Psoas muscle (tissue), 8 donors: Measurements from ENCODE around the gene ABHD2. TPM values are rescaled to one million over a fixed set of nuclear protein-coding genes. Genes with fewer than 3 reads are reported as not detected.

ENCODE experiments used
- ATAC-seq, 4 donors: fragments of 200-7000 bp; cut with Tn5 transposase; one replicate each; pipeline ENCODE4 v1.9.1; 2020; ENCODE audit warnings: moderate library complexity in 3 of 4, mild to moderate bottlenecking in 2 of 4
- DNase-seq, 2 donors: peaks; one replicate each; pipeline ENCODE4 v3.0.0-alpha.2; 2020
- H3K27ac ChIP-seq: fragments of 200-600 bp; one replicate; pipeline ENCODE4 v1.8.0; 2022
- H3K27me3 ChIP-seq, 3 donors: fragments of 200-600 bp in 1 of 3; one replicate each; pipeline versions ENCODE4 v1.6.1 to v1.8.0; 2013 to 2022; ENCODE audit warnings: low read length in 2 of 3, mild to moderate bottlenecking in 2 of 3, moderate library complexity in 1 of 3; ENCODE audit not compliant: insufficient read depth in 3 of 3
- H3K36me3 ChIP-seq, 2 donors: fragments of 200-600 bp in 1 of 2; one replicate each; pipeline versions ENCODE4 v1.6.1 to v1.8.0; 2013 to 2022; ENCODE audit warnings: low read depth in 1 of 2, mild to moderate bottlenecking in 1 of 2, moderate library complexity in 1 of 2; ENCODE audit not compliant: insufficient read depth in 1 of 2
- H3K4me1 ChIP-seq: fragments of 200-600 bp; one replicate; pipeline ENCODE4 v1.8.0; 2022
- H3K4me3 ChIP-seq: fragments of 200-600 bp; one replicate; pipeline ENCODE4 v1.8.0; 2022; ENCODE audit warnings: mild to moderate bottlenecking
- H3K9me3 ChIP-seq: fragments of 200-600 bp; one replicate; pipeline ENCODE4 v1.8.0; 2022
- CTCF ChIP-seq: fragments of 200-600 bp; IDR thresholded peaks from one replicate; pipeline ENCODE4 v1.8.0; 2022; ENCODE audit warnings: antibody characterized with exemption
- WGBS, 3 donors: extraction: QIAGEN DNeasy Blood & Tissue Kit; methylation state at CpG; one replicate each; pipeline versions ENCODE4 v1.1.6 to v1.1.7; 2013; 5-methylcytosine and 5-hydroxymethylcytosine counted together
- intact Hi-C, 2 donors: fragments of 100-400 bp; cut with DNase I; formaldehyde crosslinking; loops; one replicate each; pipeline versions ENCODE4 v1.11.0 to v1.14.2; 2022
- polyA plus RNA-seq, 3 donors: library from polyadenylated mRNA; stranded (reverse); fragments of 200-250 nt; gene quantifications; one replicate each; pipeline ENCODE4 v1.2.3, GENCODE V29; 2013
- total RNA-seq, 4 donors: library from RNA; stranded (reverse); fragmentation: NEBNext Ultra II Directional in 2 of 4; extraction: Animal tissue kit (Norgen Biotek cat#: 25700) in 2 of 4; gene quantifications; one replicate each; pipeline versions ENCODE4 v1.2.1 to v1.2.4, GENCODE V29; 2021 to 2023
- donor health status: healthy with polysubstance abuse.
- donor health status: DM: no; HTN: no; CAD: no; lungs with moderate emphysema.
- donor health status: Bipolar disorder and iron deficiency.
- donor health status: healthy.
- donor health status: DM: yes; HTN: yes; CAD: no.
- donor health status: DM: no; HTN: no; CAD: no.
- donor health status: DM: no; HTN: no; CAD: no.
- donor health status: DM: yes; HTN: yes; CAD: no.

Gene ABHD2
- total and polyA plus RNA-seq, 7 donors, result 10.8 to 215 (median 66.1) TPM

- H3K4me1 ChIP-seq, result peaks cover 54% of the 10 kb centered on the region
- peak; percentile 92 to 96 (median 94) for ATAC-seq
- peak overlapping the region; percentile 79 for H3K27ac ChIP-seq
- peak; percentile 51 to 82 for DNase-seq
- H3K4me3 ChIP-seq, result no peak overlapping the region
- H3K27me3 ChIP-seq, result no peaks in the 10 kb centered on the region
- no peak for TF ChIP-seq CTCF
- intact Hi-C loops, result loop anchor here (5.0 kb wide), 3 partner anchors 35 to 70 kb away; no protein-coding TSS in a partner anchor
- WGBS, 3 donors, result 34 to 42% (median 35%) methylated on average over 3 of the region's 3 CpGs
- H3K36me3 ChIP-seq, result peaks cover 2 to 51% of the 10 kb centered on the region in 2 donors
- H3K9me3 ChIP-seq, result no peaks in the 10 kb centered on the region
These were observed 38.9 kb downstream of the ABHD2 start for GRCh38 chr15:89127054-89127702.

- DNase-seq (no peak), ATAC-seq (no peak)
- Histone ChIP-seq H3K9me3 (no peaks in the 10 kb centered on the region), H3K36me3 (peaks cover 2 to 38% of the 10 kb centered on the region in 2 donors), H3K27ac (peak overlapping the region; percentile 79), H3K27me3 (no peaks in the 10 kb centered on the region), H3K4me1 (peaks cover 57% of the 10 kb centered on the region), H3K4me3 (no peak overlapping the region)
- 70 to 90% (median 76%) methylated on average over 6 of the region's 6 CpGs for WGBS, 3 donors
- intact Hi-C loops, result loop anchor here (5.0 kb wide), 3 partner anchors 36 to 71 kb away; no protein-coding TSS in a partner anchor
- no peak for TF ChIP-seq CTCF
These were observed 40.3 kb downstream of the ABHD2 start for GRCh38 chr15:89128320-89129122.

GRCh38 chr15:89129123-89129815 lies 41.0 kb downstream of the ABHD2 start:
- intact Hi-C loops, result loop anchor here (5.0 kb wide), 3 partner anchors 37 to 72 kb away; no protein-coding TSS in a partner anchor
- no peaks in the 10 kb centered on the region for H3K9me3 ChIP-seq
- peak; percentile 64 for TF ChIP-seq CTCF
- H3K4me3 ChIP-seq, result no peak overlapping the region
- peaks cover 2 to 31% of the 10 kb centered on the region in 2 donors for H3K36me3 ChIP-seq
- peak in 3 of 4 donors; percentile 39 to 50 (median 44) for ATAC-seq
- DNase-seq, result peak in 1 of 2 donors; percentile 71
- peaks cover 57% of the 10 kb centered on the region for H3K4me1 ChIP-seq
- H3K27ac ChIP-seq, result peak overlapping the region; percentile 79
- 53 to 67% (median 60%) methylated on average over 3 of the region's 3 CpGs for WGBS, 3 donors
- H3K27me3 ChIP-seq, result no peaks in the 10 kb centered on the region

GRCh38 chr15:89129816-89130134 lies 41.5 kb downstream of the ABHD2 start:
- Histone ChIP-seq H3K27me3 (no peaks in the 10 kb centered on the region), H3K36me3 (peaks cover 2 to 27% of the 10 kb centered on the region in 2 donors), H3K9me3 (no peaks in the 10 kb centered on the region), H3K4me1 (peaks cover 56% of the 10 kb centered on the region), H3K27ac (peak overlapping the region; percentile 44), H3K4me3 (no peak overlapping the region)
- 21 to 44% (median 24%) methylated on average over 1 of the region's 1 CpG for WGBS, 3 donors
- intact Hi-C loops, result loop anchor here (5.0 kb wide), 3 partner anchors 37 to 72 kb away; no protein-coding TSS in a partner anchor
- no peak for TF ChIP-seq CTCF
- DNase-seq (no peak), ATAC-seq (no peak)
